Thyroid gland (tissue), 4 donors: ENCODE measurements around the gene C4B. TPM values are rescaled to one million over a fixed set of nuclear protein-coding genes. Genes with fewer than 3 reads are reported as not detected.
"Not testable (repeated sequence)": the region's sequence is repeated elsewhere in the genome, so short reads cannot be mapped to it uniquely, and the experiment has no call there.

Experiments
- DNase-seq, 2 donors: peaks; one replicate each; pipeline ENCODE4 v3.0.0-alpha.2; 2019
- H3K27ac ChIP-seq, 3 donors: fragments of 200-600 bp; sonication (generic); 1 replicate in 2 of 3; 2 replicates in 1 of 3; pipeline ENCODE4 v1.5.1; 2016 to 2019; ENCODE audit warnings: mild to moderate bottlenecking in 1 of 3, moderate library complexity in 1 of 3
- H3K27me3 ChIP-seq: fragments of 200-600 bp; sonication (generic); one replicate; pipeline ENCODE4 v1.5.1; 2019
- H3K36me3 ChIP-seq, 2 donors: fragments of 200-600 bp; sonication (generic); one replicate each; pipeline ENCODE4 v1.5.1; 2016 to 2019
- H3K4me1 ChIP-seq, 2 donors: fragments of 200-600 bp; sonication (generic); one replicate each; pipeline ENCODE4 v1.5.1; 2017 to 2019
- H3K4me3 ChIP-seq, 3 donors: fragments of 200-600 bp; sonication (generic); replicated peaks in 1 of 3; 1 replicate in 2 of 3; 2 replicates in 1 of 3; pipeline ENCODE4 v1.5.1; 2016; ENCODE audit warnings: mild to moderate bottlenecking in 1 of 3
- H3K9me3 ChIP-seq: fragments of 200-600 bp; sonication (generic); one replicate; pipeline ENCODE4 v1.5.1; 2017
- POLR2A ChIP-seq, 2 donors: fragments of 450-650 bp; IDR thresholded peaks; one replicate each; pipeline ENCODE4 v1.6.1; 2017; ENCODE audit warnings: antibody characterized with exemption in 2 of 2, mild to moderate bottlenecking in 2 of 2, moderate library complexity in 1 of 2
- WGBS, 2 donors: methylation state at CpG; one replicate each; pipeline ENCODE4 v1.1.5; 2017; 5-methylcytosine and 5-hydroxymethylcytosine counted together
- intact Hi-C: fragments of 100-400 bp; cut with DNase I; formaldehyde crosslinking; loops from one replicate; pipeline ENCODE4 v1.15.1; 2023
- total RNA-seq, 4 donors: library from RNA; depleted of rRNA; stranded (reverse); fragments of >200 nt; gene quantifications; one replicate each; pipeline ENCODE4 v1.2.3, GENCODE V29; 2016
- TF ChIP-seq, protein P1 (sequence below), 6 experiments: fragments of 200-600 bp in 3 of 6; fragments of 450-650 bp in 3 of 6; sonication (generic) in 3 of 6; IDR thresholded peaks; one replicate each; pipeline ENCODE4 v1.5.1; 2016 to 2019; ENCODE audit warnings: antibody characterized with exemption in 6 of 6, mild to moderate bottlenecking in 2 of 6, inconsistent platforms in 1 of 6, moderate library complexity in 1 of 6

C4B gene
- 100 to 1,000 TPM; 233 to 370 (median 285) TPM for total RNA-seq

DNA sequence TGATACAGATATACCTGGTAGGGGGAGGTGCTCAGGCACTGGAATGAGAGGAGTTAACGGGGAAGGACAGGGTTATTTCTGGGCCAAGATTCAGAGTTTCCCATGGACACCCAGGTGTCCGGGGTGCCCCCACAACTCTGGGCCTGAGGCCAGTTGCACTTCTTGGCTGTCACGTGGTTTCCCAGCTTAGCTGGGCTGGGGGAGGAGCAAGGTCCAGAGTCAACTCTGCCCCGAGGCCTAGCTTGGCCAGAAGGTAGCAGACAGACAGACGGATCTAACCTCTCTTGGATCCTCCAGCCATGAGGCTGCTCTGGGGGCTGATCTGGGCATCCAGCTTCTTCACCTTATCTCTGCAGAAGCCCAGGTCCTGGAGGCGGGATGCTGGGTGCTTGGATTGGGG is at the start of gene C4B:
TSS of gene C4B (plus strand) at position 249 of the 400 bp plus-strand sequence. CDS start at position 300, 51 bp downstream.
- H3K9me3 ChIP-seq, intact Hi-C loops: not testable (repeated sequence)
- WGBS, 2 donors = no CpG with 5 or more reads among the region's 6 CpGs

DNA sequence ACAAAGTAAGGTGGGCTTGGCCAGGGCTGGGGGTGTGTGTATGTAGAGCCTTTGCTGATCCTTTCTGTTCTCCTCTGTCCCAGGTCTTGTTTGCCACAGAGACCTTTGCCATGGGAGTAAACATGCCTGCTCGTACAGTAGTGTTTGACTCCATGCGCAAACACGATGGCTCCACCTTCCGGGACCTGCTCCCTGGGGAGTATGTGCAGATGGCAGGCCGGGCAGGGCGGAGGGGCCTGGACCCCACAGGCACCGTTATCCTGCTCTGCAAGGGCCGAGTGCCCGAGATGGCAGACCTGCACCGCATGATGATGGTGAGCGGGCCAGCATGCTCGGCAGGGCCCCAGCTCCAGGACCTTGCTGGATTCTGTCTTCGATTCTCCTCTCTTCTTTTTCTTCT is 48.9 kb upstream of the C4B start:
- TF ChIP-seq POLR2A (IDR thresholded peaks at IDR 0.05) = no peak
- TF ChIP-seq, protein P1, sequence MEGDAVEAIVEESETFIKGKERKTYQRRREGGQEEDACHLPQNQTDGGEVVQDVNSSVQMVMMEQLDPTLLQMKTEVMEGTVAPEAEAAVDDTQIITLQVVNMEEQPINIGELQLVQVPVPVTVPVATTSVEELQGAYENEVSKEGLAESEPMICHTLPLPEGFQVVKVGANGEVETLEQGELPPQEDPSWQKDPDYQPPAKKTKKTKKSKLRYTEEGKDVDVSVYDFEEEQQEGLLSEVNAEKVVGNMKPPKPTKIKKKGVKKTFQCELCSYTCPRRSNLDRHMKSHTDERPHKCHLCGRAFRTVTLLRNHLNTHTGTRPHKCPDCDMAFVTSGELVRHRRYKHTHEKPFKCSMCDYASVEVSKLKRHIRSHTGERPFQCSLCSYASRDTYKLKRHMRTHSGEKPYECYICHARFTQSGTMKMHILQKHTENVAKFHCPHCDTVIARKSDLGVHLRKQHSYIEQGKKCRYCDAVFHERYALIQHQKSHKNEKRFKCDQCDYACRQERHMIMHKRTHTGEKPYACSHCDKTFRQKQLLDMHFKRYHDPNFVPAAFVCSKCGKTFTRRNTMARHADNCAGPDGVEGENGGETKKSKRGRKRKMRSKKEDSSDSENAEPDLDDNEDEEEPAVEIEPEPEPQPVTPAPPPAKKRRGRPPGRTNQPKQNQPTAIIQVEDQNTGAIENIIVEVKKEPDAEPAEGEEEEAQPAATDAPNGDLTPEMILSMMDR (IDR thresholded peaks at IDR 0.05) = no peak
- Histone ChIP-seq H3K9me3 (no peaks in the 10 kb centered on the region), H3K4me1 (peaks cover 0 to 4% of the 10 kb centered on the region in 2 donors), H3K27ac (no peak overlapping the region), H3K4me3 (no peak overlapping the region), H3K27me3 (no peaks in the 10 kb centered on the region), H3K36me3 (peaks cover 65 to 85% of the 10 kb centered on the region in 2 donors)
- WGBS, 2 donors = 91 to 92% methylated on average over 13 of the region's 13 CpGs
- intact Hi-C loops = loop anchor here (10.0 kb wide), 1 partner anchor 291 kb away; no protein-coding TSS in a partner anchor
- DNase-seq = no peak

More for the DNA sequence above, at the start of gene C4B:
- H3K27ac ChIP-seq, H3K36me3 ChIP-seq, DNase-seq, H3K4me1 ChIP-seq, H3K27me3 ChIP-seq, H3K4me3 ChIP-seq: not testable (repeated sequence)

DNA sequence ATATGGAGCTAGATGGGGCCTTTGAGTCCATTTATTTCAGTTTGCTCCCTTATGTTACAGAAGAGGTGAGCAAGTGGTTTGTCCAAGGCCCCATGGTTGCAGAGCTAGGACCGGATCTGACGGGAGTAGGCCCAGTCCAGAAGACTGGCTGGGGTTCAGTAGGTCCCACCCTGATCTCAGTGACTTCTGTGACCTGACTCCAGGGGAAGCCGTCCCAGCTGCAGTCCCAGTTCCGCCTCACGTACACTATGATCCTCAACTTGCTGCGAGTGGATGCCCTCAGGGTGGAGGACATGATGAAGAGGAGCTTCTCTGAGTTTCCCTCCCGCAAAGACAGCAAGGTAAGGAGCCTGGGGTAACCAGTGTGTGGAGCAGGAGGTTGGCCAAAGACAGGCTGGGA is 48.1 kb upstream of the C4B start:
- Histone ChIP-seq H3K36me3 (peaks cover 60 to 78% of the 10 kb centered on the region in 2 donors), H3K27me3 (no peaks in the 10 kb centered on the region), H3K9me3 (no peaks in the 10 kb centered on the region), H3K27ac (no peak overlapping the region), H3K4me1 (peaks cover 0 to 11% of the 10 kb centered on the region in 2 donors), H3K4me3 (no peak overlapping the region)
- no peak for TF ChIP-seq POLR2A (IDR thresholded peaks at IDR 0.05)
- TF ChIP-seq, protein P1 (IDR thresholded peaks at IDR 0.05) = no peak
- WGBS, 2 donors = 98 to 100% methylated on average over 1 to 7 of the region's 7 CpGs
- intact Hi-C loops = loop anchor here (10.0 kb wide), 1 partner anchor 292 kb away; no protein-coding TSS in a partner anchor
- no peak for DNase-seq

DNA sequence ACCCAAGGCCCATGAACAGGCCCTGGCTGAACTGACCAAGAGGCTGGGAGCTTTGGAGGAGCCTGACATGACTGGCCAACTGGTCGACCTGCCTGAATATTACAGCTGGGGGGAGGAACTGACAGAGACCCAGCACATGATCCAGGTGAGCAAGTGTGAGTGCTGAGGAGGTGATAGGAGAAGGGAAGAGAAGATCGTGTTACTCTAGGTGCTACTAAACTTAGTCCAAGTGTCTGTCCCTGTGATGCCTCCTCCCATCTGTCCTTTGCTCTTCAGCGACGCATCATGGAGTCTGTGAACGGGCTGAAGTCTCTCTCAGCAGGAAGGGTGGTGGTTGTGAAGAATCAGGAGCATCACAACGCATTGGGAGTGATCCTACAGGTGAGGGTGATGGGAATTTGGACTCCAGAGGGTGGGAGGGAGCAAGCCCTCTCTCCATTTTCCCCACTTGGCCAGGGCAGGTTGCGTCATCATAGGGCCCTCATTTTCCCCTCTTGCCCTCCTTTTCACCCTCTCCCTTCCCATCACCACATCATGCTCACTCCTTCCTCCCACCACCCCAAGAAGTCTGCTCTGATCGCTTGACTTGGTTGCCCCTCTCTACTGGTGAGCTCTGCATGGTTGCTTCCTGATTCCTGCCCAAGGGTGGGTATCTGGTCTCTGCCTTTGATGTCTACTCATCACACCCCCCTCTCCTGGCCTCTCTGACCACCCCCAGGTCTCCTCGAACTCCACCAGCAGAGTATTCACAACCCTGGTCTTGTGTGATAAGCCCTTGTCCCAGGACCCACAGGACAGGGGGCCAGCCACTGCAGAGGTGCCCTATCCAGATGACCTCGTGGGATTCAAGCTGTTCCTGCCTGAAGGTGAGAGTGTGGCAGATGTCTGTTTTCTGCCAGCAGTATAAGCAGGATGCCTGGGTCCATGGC is 47.3 kb upstream of the C4B start:
- Histone ChIP-seq H3K27ac (no peak overlapping the region), H3K4me1 (peaks cover 0 to 11% of the 10 kb centered on the region in 2 donors), H3K9me3 (no peaks in the 10 kb centered on the region), H3K36me3 (peaks cover 54 to 70% of the 10 kb centered on the region in 2 donors), H3K4me3 (no peak overlapping the region), H3K27me3 (no peaks in the 10 kb centered on the region)
- intact Hi-C loops = loop anchor here (10.0 kb wide), 1 partner anchor 292 kb away; no protein-coding TSS in a partner anchor
- no peak for DNase-seq
- WGBS, 2 donors = 86 to 91% methylated on average over 10 of the region's 10 CpGs
- TF ChIP-seq, protein P1 (IDR thresholded peaks at IDR 0.05) = no peak
- TF ChIP-seq POLR2A (IDR thresholded peaks at IDR 0.05) = no peak

DNA sequence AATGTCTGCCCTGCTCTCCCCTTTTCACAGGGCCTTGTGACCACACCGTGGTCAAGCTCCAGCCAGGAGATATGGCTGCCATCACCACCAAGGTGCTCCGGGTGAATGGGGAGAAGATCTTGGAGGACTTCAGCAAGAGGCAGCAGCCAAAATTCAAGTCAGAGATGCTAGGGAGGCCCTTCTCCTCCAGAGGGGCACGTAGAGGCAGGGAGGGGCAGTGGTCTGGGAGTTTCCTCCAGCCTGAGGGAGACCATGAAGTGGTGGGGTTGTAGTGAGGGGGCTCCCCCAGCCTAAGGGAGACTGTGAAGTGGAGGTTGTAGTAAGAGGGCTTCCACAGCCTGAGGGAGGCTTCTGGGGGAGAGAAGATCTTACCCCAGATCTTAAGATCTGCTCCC is 46.7 kb upstream of the C4B start:
- intact Hi-C loops = loop anchor here (10.0 kb wide), 1 partner anchor 293 kb away; no protein-coding TSS in a partner anchor
- Histone ChIP-seq H3K9me3 (no peaks in the 10 kb centered on the region), H3K36me3 (peaks cover 50 to 63% of the 10 kb centered on the region in 2 donors), H3K4me3 (no peak overlapping the region), H3K27ac (no peak overlapping the region), H3K4me1 (peaks cover 4 to 12% of the 10 kb centered on the region in 2 donors), H3K27me3 (no peaks in the 10 kb centered on the region)
- WGBS, 2 donors = 85 to 94% methylated on average over 3 of the region's 3 CpGs
- TF ChIP-seq, protein P1 (IDR thresholded peaks at IDR 0.05) = no peak
- no peak for TF ChIP-seq POLR2A (IDR thresholded peaks at IDR 0.05)
- no peak for DNase-seq
